ENCODE measurements around the gene PDLIM1.

Gene PDLIM1

GRCh38 chr10:95288303-95288702 is 2.5 kb downstream of the PDLIM1 start:
- no peak for DNase-seq (ENCODE audit: low spot score)

- no peak for DNase-seq (ENCODE audit: low spot score)
These were observed 3.5 kb downstream of the PDLIM1 start for GRCh38 chr10:95287281-95287680.

- DNase-seq (ENCODE audit: low spot score) = no peak
These were observed 4.1 kb downstream of the PDLIM1 start for GRCh38 chr10:95286707-95287106.

GRCh38 chr10:95285556-95285955 is 5.2 kb downstream of the PDLIM1 start:
- no peak for DNase-seq (ENCODE audit: low spot score)

GRCh38 chr10:95284807-95285206 is 6.0 kb downstream of the PDLIM1 start:
- DNase-seq (ENCODE audit: low spot score) = no peak

- DNase-seq (ENCODE audit: low spot score) = no peak
These were observed 8.7 kb downstream of the PDLIM1 start for GRCh38 chr10:95282107-95282506.

- DNase-seq (ENCODE audit: low spot score) = no peak
These were observed 9.6 kb downstream of the PDLIM1 start for GRCh38 chr10:95281206-95281605.

GRCh38 chr10:95280637-95281036 is 10.2 kb downstream of the PDLIM1 start:
- no peak for DNase-seq (ENCODE audit: low spot score)

GRCh38 chr10:95279042-95279820 is 11.6 kb downstream of the PDLIM1 start:
- peak; percentile 72 for DNase-seq (ENCODE audit: low spot score)

- DNase-seq (ENCODE audit: low spot score) = peak; percentile 52
These were observed 12.5 kb downstream of the PDLIM1 start for GRCh38 chr10:95278061-95278988.

- no peak for DNase-seq (ENCODE audit: low spot score)
These were observed 13.2 kb downstream of the PDLIM1 start for GRCh38 chr10:95277614-95278013.

- no peak for DNase-seq (ENCODE audit: low spot score)
These were observed 13.6 kb downstream of the PDLIM1 start for GRCh38 chr10:95277201-95277570.

GRCh38 chr10:95276367-95277200 is 14.2 kb downstream of the PDLIM1 start:
- no peak for DNase-seq (ENCODE audit: low spot score)

GRCh38 chr10:95275726-95276366 is 15.0 kb downstream of the PDLIM1 start:
- DNase-seq (ENCODE audit: low spot score) = no peak

- DNase-seq (ENCODE audit: low spot score) = peak; percentile 84
These were observed 17.1 kb downstream of the PDLIM1 start for GRCh38 chr10:95273393-95274312.

GRCh38 chr10:95268438-95268837 is 22.4 kb downstream of the PDLIM1 start:
- no peak for DNase-seq (ENCODE audit: low spot score)

- no peak for DNase-seq (ENCODE audit: low spot score)
These were observed 23.6 kb downstream of the PDLIM1 start for GRCh38 chr10:95267251-95267650.

GRCh38 chr10:95266674-95267095 is 24.1 kb downstream of the PDLIM1 start:
- peak; percentile 81 for DNase-seq (ENCODE audit: low spot score)

- no peak for DNase-seq (ENCODE audit: low spot score)
These were observed 25.2 kb downstream of the PDLIM1 start for GRCh38 chr10:95265572-95265971.

- DNase-seq (ENCODE audit: low spot score) = no peak
These were observed 26.4 kb downstream of the PDLIM1 start for GRCh38 chr10:95264227-95265051.
